H9 (cell line): ENCODE measurements around the gene EOGT. TPM values are rescaled to one million over a fixed set of nuclear protein-coding genes. Genes with fewer than 3 reads are reported as not detected.

Experiments
- DNase-seq: peaks from one replicate; pipeline ENCODE4 v3.0.0-alpha.2; 2017
- H2AFZ ChIP-seq: one replicate; pipeline ENCODE4 v1.6.1; 2013; ENCODE audit warnings: mild to moderate bottlenecking, low read length, control low read depth, moderate library complexity
- H2AK5ac ChIP-seq: 2 replicates; pipeline ENCODE4 v1.6.1; 2013; ENCODE audit warnings: low read length, control low read depth, mixed read lengths; ENCODE audit not compliant: insufficient read length
- H2BK120ac ChIP-seq: one replicate; pipeline ENCODE4 v1.6.1; 2013; ENCODE audit warnings: low read depth, mild to moderate bottlenecking, low read length, control low read depth, inconsistent platforms; ENCODE audit not compliant: poor library complexity, severe bottlenecking
- H2BK12ac ChIP-seq: 2 replicates; pipeline ENCODE4 v1.6.1; 2013; ENCODE audit warnings: low read length, control low read depth, mixed read lengths, low read depth; ENCODE audit not compliant: insufficient read length
- H2BK15ac ChIP-seq: 2 replicates; pipeline ENCODE4 v1.6.1; 2013; ENCODE audit warnings: low read depth, low read length, control low read depth
- H2BK20ac ChIP-seq: one replicate; pipeline ENCODE4 v1.6.1; 2013; ENCODE audit warnings: low read depth, mild to moderate bottlenecking, low read length, control low read depth, inconsistent platforms; ENCODE audit not compliant: poor library complexity, severe bottlenecking
- H2BK5ac ChIP-seq: 2 replicates; pipeline ENCODE4 v1.6.1; 2013; ENCODE audit warnings: low read length, control low read depth, mixed read lengths; ENCODE audit not compliant: insufficient read length
- H3K14ac ChIP-seq: 2 replicates; pipeline ENCODE4 v1.6.1; 2013; ENCODE audit warnings: low read length, control low read depth; ENCODE audit not compliant: insufficient read depth
- H3K18ac ChIP-seq: 2 replicates; pipeline ENCODE4 v1.6.1; 2013; ENCODE audit warnings: low read depth, mild to moderate bottlenecking, mixed read lengths, low read length, control low read depth; ENCODE audit not compliant: insufficient read length
- H3K23ac ChIP-seq: 2 replicates; pipeline ENCODE4 v1.6.1; 2013; ENCODE audit warnings: low read length, control low read depth, mixed read lengths, low read depth; ENCODE audit not compliant: insufficient read length
- H3K23me2 ChIP-seq: 2 replicates; pipeline ENCODE4 v1.6.1; 2013; ENCODE audit warnings: low read depth, mild to moderate bottlenecking, mixed read lengths, low read length, control low read depth; ENCODE audit not compliant: insufficient read length, poor library complexity, severe bottlenecking
- H3K27ac ChIP-seq: 2 replicates; pipeline ENCODE4 v1.5.1; 2013; ENCODE audit warnings: low read length, control low read depth, mixed read lengths, low read depth; ENCODE audit not compliant: insufficient read length
- H3K27me3 ChIP-seq: 2 replicates; pipeline ENCODE4 v1.6.1; 2013; ENCODE audit warnings: low read length, control low read depth, inconsistent platforms; ENCODE audit not compliant: insufficient read depth
- H3K4ac ChIP-seq: 2 replicates; pipeline ENCODE4 v1.6.1; 2013; ENCODE audit warnings: low read depth, mild to moderate bottlenecking, control low read depth, inconsistent platforms, low read length, moderate library complexity
- H3K4me1 ChIP-seq: 2 replicates; pipeline ENCODE4 v1.6.1; 2013; ENCODE audit warnings: low read length, control low read depth, inconsistent platforms; ENCODE audit not compliant: insufficient read depth
- H3K4me2 ChIP-seq: 2 replicates; pipeline ENCODE4 v1.6.1; 2013; ENCODE audit warnings: low read length, control low read depth, mixed read lengths; ENCODE audit not compliant: insufficient read length, insufficient read depth
- H3K56ac ChIP-seq: 2 replicates; pipeline ENCODE4 v1.6.1; 2013; ENCODE audit warnings: low read depth, mild to moderate bottlenecking, mixed read lengths, low read length, control low read depth; ENCODE audit not compliant: insufficient read length
- H3K79me1 ChIP-seq: 2 replicates; pipeline ENCODE4 v1.6.1; 2013; ENCODE audit warnings: low read depth, mild to moderate bottlenecking, moderate library complexity, low read length, control low read depth, inconsistent platforms; ENCODE audit not compliant: insufficient read depth, poor library complexity, severe bottlenecking
- H3K79me2 ChIP-seq: 2 replicates; pipeline ENCODE4 v1.6.1; 2013; ENCODE audit warnings: low read length, control low read depth, inconsistent platforms; ENCODE audit not compliant: insufficient read depth
- H3K9ac ChIP-seq: 2 replicates; pipeline ENCODE4 v1.6.1; 2013; ENCODE audit warnings: low read length, control low read depth, mixed read lengths; ENCODE audit not compliant: insufficient read length; ENCODE audit errors: extremely low read depth
- H3K9me3 ChIP-seq: one replicate; pipeline ENCODE4 v1.6.1; 2013; ENCODE audit warnings: low read depth, low read length, inconsistent platforms; ENCODE audit not compliant: control insufficient read depth
- H3T11ph ChIP-seq: one replicate; pipeline ENCODE4 v1.6.1; 2013; ENCODE audit warnings: mild to moderate bottlenecking, low read length, control low read depth, inconsistent platforms
- H4K20me1 ChIP-seq: one replicate; pipeline ENCODE4 v1.6.1; 2013; ENCODE audit not compliant: control insufficient read depth, insufficient read length, insufficient read depth
- H4K5ac ChIP-seq: 2 replicates; pipeline ENCODE4 v1.6.1; 2013; ENCODE audit warnings: low read depth, mild to moderate bottlenecking, mixed read lengths, low read length, control low read depth; ENCODE audit not compliant: insufficient read length
- H4K8ac ChIP-seq: replicated peaks from 2 replicates; pipeline ENCODE4 v1.6.1; 2013; ENCODE audit warnings: low read length, control low read depth, mixed read lengths, low read depth; ENCODE audit not compliant: insufficient read length
- H4K91ac ChIP-seq: 2 replicates; pipeline ENCODE4 v1.6.1; 2013; ENCODE audit warnings: low read depth, mild to moderate bottlenecking, moderate library complexity, mixed read lengths, low read length, control low read depth; ENCODE audit not compliant: insufficient read length
- H3K27ac Mint-ChIP-seq, 3 experiments: 2 replicates in 2 of 3; 3 replicates in 1 of 3; pipeline ENCODE4 v1.8.0; 2020 to 2021; ENCODE audit warnings: mixed read lengths in 3 of 3, mild to moderate bottlenecking in 1 of 3, moderate library complexity in 1 of 3
- H3K27me3 Mint-ChIP-seq: 2 replicates; pipeline ENCODE4 v1.8.0; 2021; ENCODE audit warnings: low read depth, mild to moderate bottlenecking, moderate library complexity, mixed read lengths
- H3K36me3 Mint-ChIP-seq, 3 experiments: 2 replicates in 2 of 3; 3 replicates in 1 of 3; pipeline ENCODE4 v1.8.0; 2020 to 2021; ENCODE audit warnings: low read depth in 3 of 3, mixed read lengths in 3 of 3; ENCODE audit not compliant: insufficient read depth in 1 of 3
- H3K4me1 Mint-ChIP-seq, 2 experiments: 2 replicates each; pipeline ENCODE4 v1.8.0; 2020; ENCODE audit warnings: mixed read lengths in 2 of 2
- H3K4me3 Mint-ChIP-seq, 2 experiments: 2 replicates in 1 of 2; 3 replicates in 1 of 2; pipeline ENCODE4 v1.8.0; 2020 to 2021; ENCODE audit warnings: mild to moderate bottlenecking in 2 of 2, mixed read lengths in 2 of 2, moderate library complexity in 1 of 2
- H3K9me3 Mint-ChIP-seq, 2 experiments: 2 replicates in 1 of 2; 3 replicates in 1 of 2; pipeline ENCODE4 v1.8.0; 2020; ENCODE audit warnings: mild to moderate bottlenecking in 2 of 2, mixed read lengths in 2 of 2, moderate library complexity in 1 of 2
- CTCF ChIP-seq: fragments of 200-600 bp; sonication (generic); conservative IDR thresholded peaks from 3 replicates; pipeline ENCODE4 v1.8.0; 2021; ENCODE audit warnings: antibody characterized with exemption, mild to moderate bottlenecking
- WGBS: extraction: QIAGEN DNeasy Blood & Tissue Kit; methylation state at CpG from one replicate; pipeline ENCODE4 v1.1.7; 2013; ENCODE audit warnings: missing lambda C conversion rate, low lambda C conversion rate, mixed read lengths; ENCODE audit not compliant: insufficient read length; ENCODE audit errors: extremely low coverage; 5-methylcytosine and 5-hydroxymethylcytosine counted together
- total RNA-seq: library from RNA; stranded (reverse); gene quantifications from 2 replicates; pipeline ENCODE4 v1.2.1, GENCODE V29; 2021

The EOGT gene
- total RNA-seq, 1 experiment from 2014 or later: 30.5 TPM

GRCh38 chr3:68945225-68945624 is 68.3 kb downstream of the EOGT start:
- Mint-ChIP-seq H3K36me3 (no peaks in the 10 kb centered on the region), H3K9me3 (no peaks in the 10 kb centered on the region), H3K4me1 (peaks cover 15% of the 10 kb centered on the region in 2 experiments), H3K27ac (no peak overlapping the region; a peak in 1 of 7 replicates), H3K4me3 (no peak overlapping the region), H3K27me3 (no peaks in the 10 kb centered on the region)
- no peak overlapping the region for H4K8ac ChIP-seq
- H3K4me1 ChIP-seq: no peaks in the 10 kb centered on the region; the same call in 1 of the 2 replicates
- H3K56ac ChIP-seq: no peak overlapping the region
- H3K9me3 ChIP-seq: no peaks in the 10 kb centered on the region
- no peak overlapping the region for H3K23ac ChIP-seq
- H2BK12ac ChIP-seq: no peak overlapping the region
- H3K79me1 ChIP-seq: no peaks in the 10 kb centered on the region
- H2AK5ac ChIP-seq: no peak overlapping the region
- H2BK120ac ChIP-seq: no peak overlapping the region
- no CpG with 5 or more reads among the region's 1 CpG for WGBS
- no peak overlapping the region for H2BK20ac ChIP-seq
- H3K27me3 ChIP-seq: no peaks in the 10 kb centered on the region
- no peaks in the 10 kb centered on the region for H4K20me1 ChIP-seq
- H2BK15ac ChIP-seq: no peak overlapping the region
- no peak for DNase-seq
- H3K18ac ChIP-seq: no peak overlapping the region
- no peak overlapping the region for H3K27ac ChIP-seq
- H2AFZ ChIP-seq: no peak overlapping the region
- H3K9ac ChIP-seq: no peak overlapping the region
- no peak overlapping the region for H4K91ac ChIP-seq
- H3K4ac ChIP-seq: no peak overlapping the region
- no peaks in the 10 kb centered on the region for H3K79me2 ChIP-seq
- no peak overlapping the region for H3T11ph ChIP-seq
- no peak overlapping the region for H4K5ac ChIP-seq
- no peak overlapping the region for H3K14ac ChIP-seq
- no peak overlapping the region for H3K4me2 ChIP-seq
- H2BK5ac ChIP-seq: no peak overlapping the region
- no peaks in the 10 kb centered on the region for H3K23me2 ChIP-seq
- no peak for TF ChIP-seq CTCF
